OCI-LY7 (cell line): ENCODE data around the gene FBXO27.

Source experiments
- CTCF ChIP-seq: fragments of 200-600 bp; sonication (generic); conservative IDR thresholded peaks from 2 replicates; pipeline ENCODE4 v1.5.1; 2014; ENCODE audit warnings: mild to moderate bottlenecking, antibody characterized with exemption, low read length, moderate library complexity, mixed read lengths
- EZH2phosphoT487 ChIP-seq: fragments of 200-600 bp; sonication (generic); IDR thresholded peaks from 2 replicates; pipeline ENCODE4 v1.6.1; 2018; ENCODE audit warnings: low read depth, borderline replicate concordance, mild to moderate bottlenecking, mixed run types, antibody characterized with exemption, low read length, moderate library complexity, mixed read lengths

- TF ChIP-seq CTCF (no peak), EZH2phosphoT487 (no peak)
Observed at GRCh38 chr19:39078436-39079200, 46.3 kb upstream of the FBXO27 start.
